GM19239 (cell line): ENCODE results near the gene PLXNA4.

Experiments
- DNase-seq: peaks from one replicate; pipeline ENCODE4 v3.0.0; 2011; ENCODE audit warnings: low spot score; ENCODE audit not compliant: insufficient read length
- FAIRE-seq: peaks from 2 replicates; lab custom pipeline; 2011; peaks lifted over from hg19 to GRCh38; lab: Jason Lieb, UNC

PLXNA4 gene

DNA sequence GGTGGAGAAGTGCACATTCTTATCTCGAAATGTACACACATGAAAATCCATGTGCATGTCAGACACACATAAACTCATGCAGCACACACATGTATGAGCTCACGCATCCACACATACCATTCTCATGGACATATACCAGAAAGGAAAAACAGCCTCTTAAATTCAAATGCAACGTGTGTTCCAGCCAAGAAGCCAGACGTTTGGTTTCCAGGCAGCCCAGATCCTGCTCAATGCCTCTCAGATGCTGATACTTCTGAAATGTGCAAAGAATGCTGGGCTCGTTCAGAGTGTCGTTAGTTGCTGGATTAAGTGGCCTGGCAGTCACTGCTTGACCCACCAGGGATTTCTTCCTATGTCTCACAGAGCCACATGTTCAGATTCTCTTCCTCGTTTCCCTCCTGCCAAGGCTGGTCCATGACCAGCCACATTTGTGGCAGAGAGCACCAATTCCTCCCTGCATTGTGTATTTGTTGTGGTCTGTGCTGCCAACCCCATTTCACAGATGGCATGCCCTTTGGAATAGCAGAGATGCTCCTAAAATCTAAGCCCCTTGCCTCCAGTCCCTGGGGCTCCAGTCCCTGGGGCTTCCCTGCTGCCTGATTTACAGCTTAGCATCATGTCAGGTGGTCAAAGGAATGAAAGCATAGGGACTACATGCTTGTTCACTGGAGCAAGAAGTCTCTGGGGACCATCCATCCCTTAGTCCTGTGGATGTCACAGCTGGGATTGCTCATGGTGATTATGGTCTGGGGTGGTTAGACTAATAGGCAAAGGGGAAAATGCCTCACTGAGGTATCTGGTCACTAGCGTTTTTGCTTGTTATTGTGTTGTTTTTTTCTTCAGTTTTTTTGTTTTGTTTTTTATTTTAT, 426.6 kb downstream of the PLXNA4 start:
- no peak for FAIRE-seq

GRCh38 chr7:132148876-132149275, 427.4 kb downstream of the PLXNA4 start:
- no peak for DNase-seq
- FAIRE-seq, result no peak

More for the DNA sequence above, 426.6 kb downstream of the PLXNA4 start:
- no peak for DNase-seq

DNA sequence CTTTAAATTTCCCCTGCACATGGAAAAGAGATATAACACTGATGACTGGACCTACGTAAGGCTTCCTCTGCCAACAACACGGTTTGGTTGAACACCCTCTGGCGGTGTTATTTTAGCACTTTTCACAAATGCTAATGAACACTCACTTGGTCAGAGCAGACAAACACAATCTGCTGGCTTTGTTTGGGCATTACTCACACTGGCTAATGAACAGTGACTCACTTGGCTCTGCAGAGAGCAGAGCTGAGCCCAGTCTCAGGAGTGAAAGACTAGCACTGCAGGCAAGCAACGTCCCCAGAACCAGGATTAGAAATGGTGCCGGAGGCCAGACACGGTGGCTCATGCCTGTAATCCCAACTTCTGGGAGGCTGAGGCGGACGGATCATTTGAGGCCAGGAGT, 430.8 kb downstream of the PLXNA4 start:
- DNase-seq, result no peak
- no peak for FAIRE-seq

GRCh38 chr7:132145063-132145462, 431.2 kb downstream of the PLXNA4 start:
- FAIRE-seq (no peak), DNase-seq (no peak)

GRCh38 chr7:132142006-132142405, 434.3 kb downstream of the PLXNA4 start:
- DNase-seq, result no peak
- FAIRE-seq, result no peak

DNA sequence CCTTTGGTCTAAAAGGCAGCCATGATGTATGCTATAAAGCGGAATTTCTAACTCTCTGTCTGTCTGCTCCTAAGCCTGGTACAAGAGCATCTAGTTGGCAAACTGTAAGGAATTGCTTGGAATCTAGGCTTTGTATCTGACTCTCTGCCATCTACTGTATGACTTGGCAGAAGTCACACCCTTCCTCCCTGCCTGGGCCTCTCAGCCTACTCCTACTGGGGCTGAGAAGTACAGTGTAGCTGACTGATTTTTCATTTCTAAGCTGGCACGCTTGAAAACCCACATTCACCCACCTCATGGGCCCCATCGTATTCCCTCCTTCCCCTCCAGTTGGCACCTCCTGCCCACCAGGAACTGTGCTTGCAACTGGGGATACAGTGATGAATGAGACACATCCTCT, 435.2 kb downstream of the PLXNA4 start:
- DNase-seq (no peak), FAIRE-seq (no peak)

DNA sequence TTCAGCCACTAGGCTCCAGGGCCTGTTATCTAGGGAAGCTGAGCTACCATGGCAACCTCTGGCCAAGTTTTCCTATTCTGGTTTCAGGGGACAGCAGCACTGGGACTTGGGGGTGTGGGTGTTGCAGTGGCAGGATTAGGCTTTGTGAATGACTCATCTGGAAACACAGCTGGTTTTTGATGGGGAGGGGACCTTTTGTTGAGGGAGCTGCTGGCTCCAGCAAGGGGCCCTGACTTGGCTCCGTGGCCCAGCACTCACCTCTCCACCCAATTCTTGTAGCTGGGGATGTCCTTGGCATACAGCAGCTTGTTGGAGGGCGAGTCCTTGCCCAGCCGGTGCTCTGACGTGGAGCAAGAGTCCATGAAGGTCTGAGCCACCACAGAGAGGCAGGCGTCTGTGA, 435.9 kb downstream of the PLXNA4 start:
- DNase-seq, result no peak
- no peak for FAIRE-seq

DNA sequence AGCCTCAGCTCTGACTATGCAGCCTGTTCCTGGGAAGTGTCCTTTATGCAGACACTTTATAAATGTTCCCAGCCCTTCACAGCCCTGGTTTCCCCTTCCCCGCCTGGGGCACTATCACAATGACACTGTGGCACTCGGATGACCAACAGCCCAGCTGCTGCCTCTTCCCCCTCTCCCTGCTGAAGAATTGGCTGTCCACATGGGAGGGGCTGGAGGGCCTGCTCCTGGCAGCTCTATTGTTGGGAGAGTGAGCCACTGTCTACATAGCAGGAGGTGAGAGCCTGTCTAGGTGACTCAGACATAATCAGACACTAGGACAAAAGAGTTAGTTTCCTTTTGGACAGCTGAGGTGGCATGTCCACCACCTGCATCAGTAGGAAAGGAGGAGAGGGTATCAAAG, 437.5 kb downstream of the PLXNA4 start:
- DNase-seq, result no peak
- no peak for FAIRE-seq

DNA sequence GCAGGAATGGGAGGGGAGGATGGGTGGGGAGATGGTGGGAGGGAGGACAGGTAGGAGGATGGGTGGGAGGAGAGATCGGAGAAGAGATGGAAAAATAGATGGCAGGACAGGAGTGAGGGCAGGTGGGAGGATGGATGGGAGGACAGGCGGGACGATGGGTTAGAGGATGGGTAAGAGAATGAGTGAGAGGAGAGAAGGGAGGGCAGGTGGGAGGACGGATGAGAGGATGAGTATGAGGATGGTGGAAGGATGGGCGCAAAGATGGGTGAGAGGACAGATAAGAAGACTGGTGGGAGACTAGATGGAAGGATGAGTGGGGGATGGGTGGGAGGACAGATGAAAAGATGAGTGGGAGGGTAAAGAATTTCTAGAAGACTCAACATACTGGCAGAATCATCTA, 438.6 kb downstream of the PLXNA4 start:
- DNase-seq (no peak), FAIRE-seq (no peak)

GRCh38 chr7:132135746-132136385, 440.4 kb downstream of the PLXNA4 start:
- no peak for DNase-seq
- no peak for FAIRE-seq

- FAIRE-seq, result no peak
Observed at GRCh38 chr7:132134814-132135445, 441.3 kb downstream of the PLXNA4 start.

GRCh38 chr7:132133501-132133900, 442.8 kb downstream of the PLXNA4 start:
- DNase-seq, result no peak
- FAIRE-seq, result no peak

More at GRCh38 chr7:132134814-132135445, 441.3 kb downstream of the PLXNA4 start:
- no peak for DNase-seq

- DNase-seq (no peak), FAIRE-seq (no peak)
Observed at GRCh38 chr7:132131196-132131595, 445.1 kb downstream of the PLXNA4 start.

- no peak for DNase-seq
- FAIRE-seq, result no peak
Observed at GRCh38 chr7:132130497-132130896, 445.8 kb downstream of the PLXNA4 start.

GRCh38 chr7:132125872-132126595, 450.2 kb downstream of the PLXNA4 start:
- FAIRE-seq (no peak), DNase-seq (no peak)

DNA sequence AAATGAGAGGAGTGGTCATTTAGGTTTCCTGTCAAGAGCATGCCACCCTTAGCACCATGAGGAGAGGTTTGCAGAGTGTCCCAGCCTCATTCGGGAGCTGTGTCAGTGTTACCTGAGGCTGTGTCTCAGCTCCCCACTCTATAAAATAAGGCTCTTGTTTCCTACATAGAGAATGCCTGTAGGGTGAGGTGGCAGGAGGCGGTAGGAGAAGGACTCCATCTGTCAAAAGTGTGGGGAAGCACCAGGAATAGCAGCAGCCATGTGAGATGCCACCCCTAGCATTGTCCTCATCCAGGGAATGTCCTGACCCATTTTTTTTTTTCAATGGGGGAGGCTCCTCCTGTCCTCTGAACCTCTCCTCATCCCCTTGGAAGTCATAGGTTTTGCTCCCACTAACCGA, 451.2 kb downstream of the PLXNA4 start:
- no peak for FAIRE-seq

GRCh38 chr7:132124575-132124974, 451.7 kb downstream of the PLXNA4 start:
- FAIRE-seq (no peak), DNase-seq (no peak)

More for the DNA sequence above, 451.2 kb downstream of the PLXNA4 start:
- no peak for DNase-seq

DNA sequence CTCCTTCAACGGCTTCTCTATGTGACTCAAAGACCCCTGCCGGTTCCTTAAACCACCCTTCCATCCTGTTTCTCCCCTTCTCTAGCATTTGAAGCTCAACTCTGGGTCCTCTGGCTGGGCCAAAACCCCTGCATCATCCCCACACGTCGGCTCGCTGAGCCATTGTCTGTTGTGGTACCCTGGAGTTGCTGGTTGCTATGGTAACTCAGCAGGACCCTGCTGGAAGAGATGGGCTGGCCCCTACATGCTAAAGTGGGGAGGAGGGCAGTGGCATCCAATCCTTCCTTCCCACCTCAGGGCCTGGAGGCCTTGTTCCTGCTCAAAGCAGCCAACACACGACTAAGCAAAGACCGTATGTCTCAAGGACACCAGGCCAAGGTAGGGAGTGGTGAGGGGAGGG, 452.5 kb downstream of the PLXNA4 start:
- DNase-seq, result no peak
- no peak for FAIRE-seq

DNA sequence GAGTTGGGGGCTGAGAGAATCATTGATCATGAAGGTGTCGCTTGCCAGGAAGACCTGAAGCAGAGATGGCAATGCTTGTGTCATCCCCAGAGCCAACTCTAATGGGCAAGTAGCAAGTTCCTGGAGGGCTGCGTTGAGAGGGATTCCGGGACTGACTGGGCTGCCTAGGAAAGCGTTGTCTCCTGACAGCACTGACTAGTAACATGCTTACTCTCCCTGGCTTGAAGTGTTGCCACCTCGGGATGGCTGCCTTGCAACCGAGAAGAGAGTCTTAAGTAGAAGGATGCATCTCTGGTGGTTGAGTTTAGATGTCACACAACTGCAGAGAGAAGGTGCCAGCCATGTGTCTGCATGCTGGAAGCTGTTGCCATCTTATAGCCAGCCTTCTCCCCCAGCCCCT, 453.4 kb downstream of the PLXNA4 start:
- FAIRE-seq, result no peak
- no peak for DNase-seq

- no peak for DNase-seq
- no peak for FAIRE-seq
Observed at GRCh38 chr7:132121987-132122386, 454.3 kb downstream of the PLXNA4 start.
